MM.1S (cell line): ENCODE results near the gene CEACAM16.
A peak's percentile ranks its signal among the peaks of the same experiment; 100 is the strongest.

ENCODE experiments used
- DNase-seq: peaks from one replicate; pipeline ENCODE4 v3.0.0-alpha.2; 2015
- H2AFZ ChIP-seq: fragments of 300-600 bp; sonication (generic); 2 replicates; pipeline ENCODE4 v1.6.0; 2016; ENCODE audit warnings: antibody characterized with exemption, low read length
- H3F3A ChIP-seq: fragments of 300-600 bp; sonication (generic); 2 replicates; pipeline ENCODE4 v1.6.1; 2016; ENCODE audit warnings: mild to moderate bottlenecking, antibody characterized with exemption, low read length, moderate library complexity, mixed read lengths; ENCODE audit not compliant: insufficient read depth
- H3K27ac ChIP-seq: fragments of 300-600 bp; sonication (generic); 2 replicates; pipeline ENCODE4 v1.5.1; 2016; ENCODE audit warnings: mild to moderate bottlenecking, low read length
- H3K27me3 ChIP-seq: fragments of 300-600 bp; sonication (generic); replicated peaks from 2 replicates; pipeline ENCODE4 v1.6.0; 2016; ENCODE audit warnings: low read length; ENCODE audit not compliant: insufficient read depth
- H3K36me3 ChIP-seq: fragments of 300-600 bp; sonication (generic); replicated peaks from 2 replicates; pipeline ENCODE4 v1.6.1; 2016; ENCODE audit warnings: mild to moderate bottlenecking, low read length, mixed read lengths; ENCODE audit not compliant: insufficient read depth
- H3K4me1 ChIP-seq: fragments of 300-600 bp; sonication (generic); 2 replicates; pipeline ENCODE4 v1.6.1; 2016; ENCODE audit warnings: low read length, mixed read lengths
- H3K4me2 ChIP-seq: fragments of 300-600 bp; sonication (generic); 2 replicates; pipeline ENCODE4 v1.6.0; 2016; ENCODE audit warnings: low read depth, low read length
- H3K4me3 ChIP-seq: fragments of 300-600 bp; sonication (generic); 2 replicates; pipeline ENCODE4 v1.5.1; 2016; ENCODE audit warnings: low read length, mixed read lengths
- H3K79me2 ChIP-seq: fragments of 300-600 bp; sonication (generic); 2 replicates; pipeline ENCODE4 v1.6.1; 2016; ENCODE audit warnings: mixed run types, low read length, mixed read lengths
- H3K9ac ChIP-seq: fragments of 300-600 bp; sonication (generic); 2 replicates; pipeline ENCODE4 v1.6.1; 2016; ENCODE audit warnings: low read length, mixed read lengths
- H3K9me2 ChIP-seq: fragments of 300-600 bp; sonication (generic); replicated peaks from 2 replicates; pipeline ENCODE4 v1.6.1; 2016; ENCODE audit warnings: mild to moderate bottlenecking, low read length, mixed read lengths; ENCODE audit not compliant: insufficient read depth
- H3K9me3 ChIP-seq: fragments of 300-600 bp; sonication (generic); replicated peaks from 2 replicates; pipeline ENCODE4 v1.6.1; 2016; ENCODE audit warnings: mild to moderate bottlenecking, low read length, mixed read lengths; ENCODE audit not compliant: insufficient read depth
- H4K20me1 ChIP-seq: fragments of 300-600 bp; sonication (generic); 2 replicates; pipeline ENCODE4 v1.6.1; 2016; ENCODE audit warnings: mild to moderate bottlenecking, low read length, moderate library complexity, mixed read lengths; ENCODE audit not compliant: insufficient read depth
- EZH2 ChIP-seq: fragments of 300-600 bp; sonication (generic); optimal IDR thresholded peaks from 2 replicates; pipeline ENCODE3; 2017; ENCODE audit warnings: low read depth, mild to moderate bottlenecking, antibody characterized with exemption, low read length, mixed read lengths
- EZH2phosphoT487 ChIP-seq: fragments of 300-600 bp; sonication (generic); IDR thresholded peaks from 2 replicates; pipeline ENCODE4 v1.6.1; 2018; ENCODE audit warnings: antibody characterized with exemption, low read length
- TF ChIP-seq, protein P1 (sequence below): fragments of 300-600 bp; sonication (generic); IDR thresholded peaks from 2 replicates; pipeline ENCODE4 v1.5.1; 2016; ENCODE audit warnings: antibody characterized with exemption, low read length, mixed read lengths

Gene CEACAM16

DNA sequence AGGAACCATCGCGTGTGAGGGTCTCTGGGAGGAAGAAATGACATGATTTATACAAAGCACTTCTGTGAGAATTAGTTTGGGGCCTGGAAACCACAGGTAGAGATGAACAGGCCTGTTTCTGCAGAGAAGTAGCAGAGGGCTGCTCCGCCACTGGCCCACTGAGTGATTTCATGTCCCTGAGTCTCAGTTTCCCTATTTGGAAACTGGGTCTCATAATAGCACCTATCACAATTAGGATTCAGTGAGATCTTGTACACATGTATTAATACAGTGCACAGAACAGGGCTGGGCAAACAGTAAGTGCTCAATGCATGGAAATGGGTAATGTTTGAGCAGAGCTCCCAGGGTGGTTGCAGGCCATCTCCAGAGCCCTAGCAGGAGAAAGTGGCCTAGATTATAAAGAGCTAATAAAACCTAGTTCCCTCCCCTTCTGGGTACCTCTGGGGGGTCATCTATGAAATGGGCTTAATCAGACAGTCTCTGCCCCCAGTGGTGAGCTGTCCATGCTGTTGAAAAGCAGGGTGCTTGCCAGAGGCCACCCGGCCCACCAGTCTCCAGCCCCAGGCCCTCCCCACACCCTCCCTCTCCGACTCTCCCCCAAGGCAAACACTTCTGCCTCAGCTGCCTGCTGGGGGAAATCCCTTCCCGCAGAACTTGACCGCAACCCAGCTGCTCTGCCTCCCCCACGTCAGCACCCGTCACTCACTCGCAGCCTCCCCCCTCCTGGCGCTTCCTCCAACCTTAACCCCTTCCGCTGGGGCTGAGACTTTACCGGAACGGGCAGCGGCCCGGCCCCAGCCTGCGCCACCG lies 54.1 kb downstream of the CEACAM16 start:
- peaks cover 19% of the 10 kb centered on the region for H3F3A ChIP-seq
- H3K27me3 ChIP-seq, result no peaks in the 10 kb centered on the region
- peaks cover 42% of the 10 kb centered on the region for H3K4me1 ChIP-seq
- H3K27ac ChIP-seq, result peak overlapping the region; percentile 97
- H3K9me2 ChIP-seq, result no peaks in the 10 kb centered on the region
- H3K4me2 ChIP-seq, result peak overlapping the region; percentile 99
- H3K36me3 ChIP-seq, result no peaks in the 10 kb centered on the region
- H4K20me1 ChIP-seq, result no peaks in the 10 kb centered on the region
- H3K4me3 ChIP-seq, result peak overlapping the region; percentile 57; the same call in 1 of the 2 replicates
- H3K9me3 ChIP-seq, result no peaks in the 10 kb centered on the region
- H3K9ac ChIP-seq, result peak overlapping the region; percentile 96
- TF ChIP-seq, protein P1, sequence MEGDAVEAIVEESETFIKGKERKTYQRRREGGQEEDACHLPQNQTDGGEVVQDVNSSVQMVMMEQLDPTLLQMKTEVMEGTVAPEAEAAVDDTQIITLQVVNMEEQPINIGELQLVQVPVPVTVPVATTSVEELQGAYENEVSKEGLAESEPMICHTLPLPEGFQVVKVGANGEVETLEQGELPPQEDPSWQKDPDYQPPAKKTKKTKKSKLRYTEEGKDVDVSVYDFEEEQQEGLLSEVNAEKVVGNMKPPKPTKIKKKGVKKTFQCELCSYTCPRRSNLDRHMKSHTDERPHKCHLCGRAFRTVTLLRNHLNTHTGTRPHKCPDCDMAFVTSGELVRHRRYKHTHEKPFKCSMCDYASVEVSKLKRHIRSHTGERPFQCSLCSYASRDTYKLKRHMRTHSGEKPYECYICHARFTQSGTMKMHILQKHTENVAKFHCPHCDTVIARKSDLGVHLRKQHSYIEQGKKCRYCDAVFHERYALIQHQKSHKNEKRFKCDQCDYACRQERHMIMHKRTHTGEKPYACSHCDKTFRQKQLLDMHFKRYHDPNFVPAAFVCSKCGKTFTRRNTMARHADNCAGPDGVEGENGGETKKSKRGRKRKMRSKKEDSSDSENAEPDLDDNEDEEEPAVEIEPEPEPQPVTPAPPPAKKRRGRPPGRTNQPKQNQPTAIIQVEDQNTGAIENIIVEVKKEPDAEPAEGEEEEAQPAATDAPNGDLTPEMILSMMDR, result no peak
- no peak for TF ChIP-seq EZH2phosphoT487
- TF ChIP-seq EZH2, result no peak
- H2AFZ ChIP-seq, result no peak overlapping the region
- peak; percentile 97 for DNase-seq
- H3K79me2 ChIP-seq, result peaks cover 43% of the 10 kb centered on the region

DNA sequence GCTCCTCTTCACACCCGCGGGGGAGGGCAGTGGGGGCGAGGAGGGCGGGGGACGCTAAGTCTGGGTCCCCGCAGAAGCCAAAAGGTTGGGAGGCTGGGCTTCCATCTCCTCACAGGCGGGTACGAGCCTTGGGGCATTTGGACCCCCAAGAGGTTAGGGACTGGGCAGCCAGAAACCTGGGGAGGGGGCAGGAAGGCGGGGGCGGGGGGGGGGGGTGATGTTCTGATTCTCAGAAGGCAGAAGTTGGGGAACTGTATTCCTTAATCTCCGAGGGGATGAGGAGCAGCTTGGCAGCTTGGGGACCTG lies 54.6 kb downstream of the CEACAM16 start:
- no peak overlapping the region for H2AFZ ChIP-seq

DNA sequence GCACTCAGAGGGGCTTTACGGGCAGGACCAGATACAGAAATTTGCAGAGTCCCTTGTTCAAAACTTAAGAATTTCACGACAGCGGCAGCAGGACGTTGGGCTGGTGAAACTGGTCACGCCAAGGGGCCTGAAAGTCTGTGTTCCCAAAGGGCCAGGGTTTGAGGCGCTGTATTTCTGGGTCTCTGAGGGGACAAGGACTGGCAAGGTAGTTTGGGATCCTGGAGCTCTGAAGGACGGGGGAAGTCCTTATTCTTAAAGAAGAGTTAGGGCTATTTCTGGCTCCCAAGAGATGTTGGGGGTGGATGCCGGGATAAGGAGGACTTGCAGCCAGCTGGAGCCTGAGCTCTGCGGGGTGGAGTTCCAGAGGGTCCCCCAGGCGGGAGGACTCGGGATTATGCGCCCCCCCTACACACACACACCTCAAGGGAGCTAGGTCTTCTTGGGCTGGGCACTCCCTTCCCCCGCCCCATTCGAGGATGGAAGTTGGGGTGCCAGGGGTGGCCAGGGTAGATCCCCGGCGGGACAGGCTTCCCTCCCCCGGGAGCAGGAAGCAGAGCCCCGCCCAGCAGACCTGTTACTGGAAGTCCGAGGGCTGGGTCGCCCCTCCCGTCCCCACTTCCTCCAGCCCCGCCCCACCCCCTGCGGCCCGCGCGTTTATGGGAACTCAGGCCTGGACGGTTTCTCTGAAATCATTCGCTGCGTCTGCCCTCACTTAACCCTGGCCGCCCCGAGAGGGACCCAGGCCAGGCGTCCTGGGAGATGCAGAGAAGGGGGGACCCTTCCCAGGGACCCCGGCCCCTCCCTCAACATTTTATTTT lies 55.2 kb downstream of the CEACAM16 start:
- TF ChIP-seq, protein P1, result no peak
- no peak for TF ChIP-seq EZH2phosphoT487
- no peak for TF ChIP-seq EZH2
- H3K27ac ChIP-seq, result peak overlapping the region; percentile 97
- H3F3A ChIP-seq, result peaks cover 17% of the 10 kb centered on the region
- peak overlapping the region; percentile 32; the same call in 1 of the 2 replicates for H2AFZ ChIP-seq
- H3K79me2 ChIP-seq, result peaks cover 39% of the 10 kb centered on the region
- H3K4me1 ChIP-seq, result peaks cover 41% of the 10 kb centered on the region
- peak; percentile 85 for DNase-seq
- H3K4me2 ChIP-seq, result peak overlapping the region; percentile 99
- H3K27me3 ChIP-seq, result no peaks in the 10 kb centered on the region
- H3K4me3 ChIP-seq, result peak overlapping the region; percentile 57
- H3K9me2 ChIP-seq, result no peaks in the 10 kb centered on the region
- no peaks in the 10 kb centered on the region for H3K9me3 ChIP-seq
- no peaks in the 10 kb centered on the region for H4K20me1 ChIP-seq
- H3K9ac ChIP-seq, result peak overlapping the region; percentile 96
- H3K36me3 ChIP-seq, result no peaks in the 10 kb centered on the region

More for the DNA sequence above, 54.6 kb downstream of the CEACAM16 start:
- Histone ChIP-seq H3K9me2 (no peaks in the 10 kb centered on the region), H3K36me3 (no peaks in the 10 kb centered on the region), H3K79me2 (peaks cover 43% of the 10 kb centered on the region), H3K27me3 (no peaks in the 10 kb centered on the region), H3K4me1 (peaks cover 41% of the 10 kb centered on the region), H3K9ac (peak overlapping the region; percentile 96), H3K9me3 (no peaks in the 10 kb centered on the region), H3F3A (peaks cover 17% of the 10 kb centered on the region), H3K27ac (peak overlapping the region; percentile 97), H4K20me1 (no peaks in the 10 kb centered on the region), H3K4me3 (peak overlapping the region; percentile 57), H3K4me2 (peak overlapping the region; percentile 99)
- TF ChIP-seq EZH2phosphoT487 (no peak), EZH2 (no peak)
- TF ChIP-seq, protein P1, result no peak
- no peak for DNase-seq
